Ureter (tissue), 1 donor: ENCODE data around the gene TP53BP1. TPM values are rescaled to one million over a fixed set of nuclear protein-coding genes. Genes with fewer than 3 reads are reported as not detected.
A peak's percentile ranks its signal among the peaks of the same experiment; 100 is the strongest.
"Not testable (repeated sequence)": the region's sequence is repeated elsewhere in the genome, so short reads cannot be mapped to it uniquely, and the experiment has no call there.

Source experiments
- DNase-seq: peaks from one replicate; pipeline ENCODE4 v3.0.0-alpha.2; 2020; ENCODE audit warnings: low spot score
- total RNA-seq: library from RNA; stranded (reverse); gene quantifications from one replicate; pipeline ENCODE4 v1.2.4, GENCODE V29; 2023
- donor health status: DM: yes; HTN: yes; CAD: no.

The TP53BP1 gene, protein sequence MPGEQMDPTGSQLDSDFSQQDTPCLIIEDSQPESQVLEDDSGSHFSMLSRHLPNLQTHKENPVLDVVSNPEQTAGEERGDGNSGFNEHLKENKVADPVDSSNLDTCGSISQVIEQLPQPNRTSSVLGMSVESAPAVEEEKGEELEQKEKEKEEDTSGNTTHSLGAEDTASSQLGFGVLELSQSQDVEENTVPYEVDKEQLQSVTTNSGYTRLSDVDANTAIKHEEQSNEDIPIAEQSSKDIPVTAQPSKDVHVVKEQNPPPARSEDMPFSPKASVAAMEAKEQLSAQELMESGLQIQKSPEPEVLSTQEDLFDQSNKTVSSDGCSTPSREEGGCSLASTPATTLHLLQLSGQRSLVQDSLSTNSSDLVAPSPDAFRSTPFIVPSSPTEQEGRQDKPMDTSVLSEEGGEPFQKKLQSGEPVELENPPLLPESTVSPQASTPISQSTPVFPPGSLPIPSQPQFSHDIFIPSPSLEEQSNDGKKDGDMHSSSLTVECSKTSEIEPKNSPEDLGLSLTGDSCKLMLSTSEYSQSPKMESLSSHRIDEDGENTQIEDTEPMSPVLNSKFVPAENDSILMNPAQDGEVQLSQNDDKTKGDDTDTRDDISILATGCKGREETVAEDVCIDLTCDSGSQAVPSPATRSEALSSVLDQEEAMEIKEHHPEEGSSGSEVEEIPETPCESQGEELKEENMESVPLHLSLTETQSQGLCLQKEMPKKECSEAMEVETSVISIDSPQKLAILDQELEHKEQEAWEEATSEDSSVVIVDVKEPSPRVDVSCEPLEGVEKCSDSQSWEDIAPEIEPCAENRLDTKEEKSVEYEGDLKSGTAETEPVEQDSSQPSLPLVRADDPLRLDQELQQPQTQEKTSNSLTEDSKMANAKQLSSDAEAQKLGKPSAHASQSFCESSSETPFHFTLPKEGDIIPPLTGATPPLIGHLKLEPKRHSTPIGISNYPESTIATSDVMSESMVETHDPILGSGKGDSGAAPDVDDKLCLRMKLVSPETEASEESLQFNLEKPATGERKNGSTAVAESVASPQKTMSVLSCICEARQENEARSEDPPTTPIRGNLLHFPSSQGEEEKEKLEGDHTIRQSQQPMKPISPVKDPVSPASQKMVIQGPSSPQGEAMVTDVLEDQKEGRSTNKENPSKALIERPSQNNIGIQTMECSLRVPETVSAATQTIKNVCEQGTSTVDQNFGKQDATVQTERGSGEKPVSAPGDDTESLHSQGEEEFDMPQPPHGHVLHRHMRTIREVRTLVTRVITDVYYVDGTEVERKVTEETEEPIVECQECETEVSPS (N-terminal part only)
- total RNA-seq, result 73.0 TPM

DNA sequence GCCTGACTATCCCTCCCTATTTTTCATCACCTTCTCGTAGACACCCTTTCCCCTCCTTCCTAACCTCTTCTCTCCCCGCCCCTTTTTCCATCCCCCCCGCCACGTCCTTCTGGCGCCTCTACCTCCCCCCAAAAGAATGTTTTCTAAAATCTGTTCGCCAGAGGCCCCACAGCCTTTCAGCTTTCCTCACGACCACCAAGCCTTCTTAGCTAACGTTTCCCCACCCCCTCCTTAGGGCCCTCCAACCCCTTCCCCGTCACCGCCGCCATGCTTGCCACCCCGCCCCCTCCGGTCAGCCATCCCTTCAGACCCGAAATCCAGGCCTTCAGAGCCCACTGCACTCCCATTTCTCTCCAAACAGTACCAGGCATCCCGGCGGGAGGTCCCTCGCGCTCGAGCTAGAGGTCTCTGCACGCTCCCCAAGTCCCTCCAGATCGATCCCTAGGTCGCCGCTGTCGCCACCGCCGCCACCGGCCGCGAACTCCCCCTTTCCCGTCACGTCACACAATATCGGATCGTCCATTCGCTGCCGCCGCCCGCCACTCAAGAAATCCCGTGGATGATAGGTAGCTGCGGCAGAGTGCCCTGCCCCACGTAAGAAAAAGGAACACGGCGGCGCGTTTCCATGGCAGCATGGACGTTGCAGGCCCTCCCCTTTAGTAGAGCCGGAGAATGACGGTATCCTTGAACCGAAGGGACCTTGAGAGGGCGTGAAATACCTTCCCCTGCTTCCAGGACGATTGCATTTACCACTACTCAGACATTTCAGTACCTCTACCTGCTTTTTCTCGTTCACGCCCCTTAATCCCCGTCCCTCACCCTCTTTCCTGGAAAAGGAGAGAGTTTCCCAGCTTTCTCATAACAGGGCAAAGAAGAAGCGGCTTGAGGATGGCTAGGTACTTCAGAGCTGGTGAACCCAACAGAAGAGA is at the start of gene TP53BP1:
TP53BP1 (minus strand) TSS at position 484 of the 929 bp plus-strand sequence; CDS start at position 371, 113 bp downstream.
- DNase-seq, result peak; percentile 96

DNA sequence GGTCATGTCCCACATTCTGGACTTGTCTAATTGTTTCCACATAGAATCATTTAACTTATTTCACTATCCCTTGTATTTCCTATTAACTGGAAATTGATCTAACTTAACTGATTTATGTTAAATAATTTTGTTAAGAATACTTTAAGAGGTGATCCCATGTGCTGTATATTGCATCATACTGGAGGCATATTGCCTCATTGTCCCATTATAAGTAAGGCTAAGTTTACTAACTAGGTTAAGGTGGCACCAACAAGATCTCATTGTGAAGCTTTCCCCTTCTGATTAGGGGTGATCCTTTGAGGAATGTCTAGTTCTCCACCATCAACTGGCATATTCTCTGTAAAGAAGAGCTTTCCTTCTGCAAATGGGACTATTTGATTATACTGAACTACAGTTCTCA is 48.8 kb upstream of the TP53BP1 start:
- no peak for DNase-seq

DNA sequence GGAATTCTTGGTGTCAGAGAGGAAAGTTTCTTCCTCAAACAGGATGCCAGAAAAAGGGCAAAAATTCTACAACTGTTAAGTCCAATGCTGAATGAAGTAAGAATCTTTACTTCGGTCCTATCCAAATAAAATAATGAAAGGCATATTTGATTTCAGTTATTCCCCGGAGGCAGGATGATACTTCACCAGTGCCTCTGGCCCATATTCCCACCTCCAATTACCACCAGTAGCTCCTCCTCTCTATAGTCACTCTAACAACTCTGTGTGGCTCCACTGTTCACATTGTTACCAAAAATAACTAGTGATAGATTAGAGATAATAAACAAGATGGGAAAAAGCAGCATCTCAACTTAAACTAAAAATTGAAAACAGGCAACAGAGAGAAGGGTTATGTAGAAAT is 45.1 kb upstream of the TP53BP1 start:
- DNase-seq, result no peak

DNA sequence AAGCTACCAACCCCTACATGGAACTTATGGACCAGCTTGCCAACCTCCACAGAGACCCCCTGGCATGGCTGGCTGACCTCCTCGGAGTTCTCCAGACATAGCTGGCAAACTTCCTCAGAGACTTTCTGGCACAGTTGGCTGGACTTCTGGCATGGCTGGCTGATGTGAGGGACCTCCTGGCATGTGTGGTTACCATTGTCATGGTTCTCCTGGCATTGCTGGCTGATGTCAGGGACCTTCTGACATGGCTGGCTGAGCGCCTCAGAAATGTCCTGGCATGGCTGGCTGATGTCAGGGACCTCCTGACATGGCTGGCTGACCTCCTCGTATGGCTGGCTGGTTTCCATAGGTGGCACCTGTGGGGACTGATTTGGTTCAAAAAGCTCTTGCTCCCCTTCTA is 41.9 kb upstream of the TP53BP1 start:
- DNase-seq, result no peak

DNA sequence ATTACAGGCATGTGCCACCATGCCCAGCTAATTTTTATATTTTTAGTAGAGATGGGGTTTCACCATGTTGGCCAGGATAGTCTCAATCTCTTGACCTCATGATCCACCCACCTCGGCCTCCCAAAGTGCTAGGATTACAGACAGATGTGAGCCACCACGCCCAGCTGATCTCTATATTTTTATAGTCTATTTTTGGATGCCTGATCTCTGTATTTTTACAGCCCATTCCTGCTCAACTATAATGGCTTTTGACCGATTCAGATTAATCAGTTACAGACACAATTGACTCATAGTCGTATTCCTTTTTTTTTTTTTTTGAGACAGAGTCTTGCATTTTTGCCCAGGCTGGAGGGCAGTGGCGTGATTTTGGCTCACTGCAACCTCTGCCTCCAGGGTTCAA is 39.9 kb upstream of the TP53BP1 start:
- not testable (repeated sequence) for DNase-seq

DNA sequence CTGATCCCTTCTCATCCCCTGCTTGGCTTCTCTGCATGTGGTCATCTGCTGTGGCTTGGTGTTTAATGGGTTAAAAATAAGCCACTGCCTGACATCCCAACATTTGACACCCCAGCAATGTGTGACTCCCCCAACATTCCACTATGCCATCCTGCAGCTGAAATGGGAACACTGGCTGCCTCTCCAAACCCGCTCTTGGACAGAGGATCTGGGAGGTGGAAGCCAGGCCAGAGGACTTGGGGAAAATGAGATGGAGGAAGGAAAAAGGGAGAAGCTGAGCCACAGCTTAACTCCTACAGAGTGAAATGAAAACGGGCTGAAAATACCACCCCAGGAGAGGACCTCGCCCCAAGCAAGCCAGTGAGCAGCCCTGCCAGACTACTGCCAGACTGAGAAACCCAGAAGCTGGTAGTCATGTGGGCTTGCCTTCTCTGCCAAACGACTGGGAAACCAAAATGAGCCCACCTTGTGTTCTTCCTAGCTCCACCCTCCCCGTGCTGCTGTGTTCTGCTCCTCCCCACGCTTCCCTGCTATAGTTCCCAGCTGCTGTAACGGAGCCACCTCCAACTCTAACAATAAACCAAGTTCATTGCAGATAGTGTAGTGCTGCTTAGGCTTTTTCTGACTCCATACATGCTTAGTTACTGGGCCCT is 38.2 kb upstream of the TP53BP1 start:
- no peak for DNase-seq

- DNase-seq, result no peak
Observed at GRCh38 chr15:43529587-43530345, 36.8 kb upstream of the TP53BP1 start.

GRCh38 chr15:43529141-43529540 is 36.2 kb upstream of the TP53BP1 start:
- no peak for DNase-seq

- no peak for DNase-seq
Observed at GRCh38 chr15:43528542-43529007, 35.6 kb upstream of the TP53BP1 start.

DNA sequence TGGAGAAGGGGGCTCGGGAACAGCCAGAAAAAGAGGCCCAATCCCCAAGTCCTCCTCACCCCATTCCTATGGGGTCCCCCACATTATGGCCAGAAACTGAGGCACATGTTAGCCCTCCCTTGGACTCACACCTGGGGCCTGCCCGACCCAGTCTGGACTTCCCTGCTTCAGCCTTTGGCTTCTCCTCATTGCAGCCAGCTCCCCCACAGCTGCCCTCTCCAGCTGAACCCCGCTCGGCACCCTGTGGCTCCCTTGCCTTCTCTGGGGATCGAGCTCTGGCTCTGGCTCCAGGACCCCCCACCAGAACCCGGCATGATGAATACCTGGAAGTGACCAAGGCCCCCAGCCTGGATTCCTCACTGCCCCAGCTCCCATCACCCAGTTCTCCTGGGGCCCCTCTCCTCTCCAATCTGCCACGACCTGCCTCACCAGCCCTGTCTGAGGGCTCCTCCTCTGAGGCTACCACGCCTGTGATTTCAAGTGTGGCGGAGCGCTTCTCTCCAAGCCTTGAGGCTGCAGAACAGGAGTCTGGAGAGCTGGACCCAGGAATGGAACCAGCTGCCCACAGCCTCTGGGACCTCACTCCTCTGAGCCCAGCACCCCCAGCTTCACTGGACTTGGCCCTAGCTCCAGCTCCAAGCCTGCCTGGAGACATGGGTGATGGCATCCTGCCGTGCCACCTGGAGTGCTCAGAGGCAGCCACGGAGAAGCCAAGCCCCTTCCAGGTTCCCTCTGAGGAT is 35.0 kb upstream of the TP53BP1 start:
- DNase-seq, result no peak

DNA sequence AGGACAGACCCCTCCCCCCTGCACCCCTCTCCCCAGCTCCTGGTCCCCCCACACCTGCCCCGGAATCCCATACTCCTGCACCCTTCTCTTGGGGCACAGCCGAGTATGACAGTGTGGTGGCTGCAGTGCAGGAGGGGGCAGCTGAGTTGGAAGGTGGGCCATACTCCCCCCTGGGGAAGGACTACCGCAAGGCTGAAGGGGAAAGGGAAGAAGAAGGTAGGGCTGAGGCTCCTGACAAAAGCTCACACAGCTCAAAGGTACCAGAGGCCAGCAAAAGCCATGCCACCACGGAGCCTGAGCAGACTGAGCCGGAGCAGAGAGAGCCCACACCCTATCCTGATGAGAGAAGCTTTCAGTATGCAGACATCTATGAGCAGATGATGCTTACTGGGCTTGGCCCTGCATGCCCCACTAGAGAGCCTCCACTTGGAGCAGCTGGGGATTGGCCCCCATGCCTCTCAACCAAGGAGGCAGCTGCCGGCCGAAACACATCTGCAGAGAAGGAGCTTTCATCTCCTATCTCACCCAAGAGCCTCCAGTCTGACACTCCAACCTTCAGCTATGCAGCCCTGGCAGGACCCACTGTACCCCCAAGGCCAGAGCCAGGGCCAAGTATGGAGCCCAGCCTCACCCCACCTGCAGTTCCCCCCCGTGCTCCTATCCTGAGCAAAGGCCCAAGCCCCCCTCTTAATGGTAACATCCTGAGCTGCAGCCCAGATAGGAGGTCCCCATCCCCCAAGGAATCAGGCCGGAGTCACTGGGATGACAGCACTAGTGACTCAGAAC is 34.3 kb upstream of the TP53BP1 start:
- DNase-seq, result no peak

DNA sequence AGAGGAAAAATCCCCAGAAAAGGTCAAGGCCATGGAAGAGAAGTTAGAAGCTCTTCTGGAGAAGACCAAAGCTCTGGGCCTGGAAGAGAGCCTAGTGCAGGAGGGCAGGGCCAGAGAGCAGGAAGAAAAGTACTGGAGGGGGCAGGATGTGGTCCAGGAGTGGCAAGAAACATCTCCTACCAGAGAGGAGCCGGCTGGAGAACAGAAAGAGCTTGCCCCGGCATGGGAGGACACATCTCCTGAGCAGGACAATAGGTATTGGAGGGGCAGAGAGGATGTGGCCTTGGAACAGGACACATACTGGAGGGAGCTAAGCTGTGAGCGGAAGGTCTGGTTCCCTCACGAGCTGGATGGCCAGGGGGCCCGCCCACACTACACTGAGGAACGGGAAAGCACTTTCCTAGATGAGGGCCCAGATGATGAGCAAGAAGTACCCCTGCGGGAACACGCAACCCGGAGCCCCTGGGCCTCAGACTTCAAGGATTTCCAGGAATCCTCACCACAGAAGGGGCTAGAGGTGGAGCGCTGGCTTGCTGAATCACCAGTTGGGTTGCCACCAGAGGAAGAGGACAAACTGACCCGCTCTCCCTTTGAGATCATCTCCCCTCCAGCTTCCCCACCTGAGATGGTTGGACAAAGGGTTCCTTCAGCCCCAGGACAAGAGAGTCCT is 33.4 kb upstream of the TP53BP1 start:
- DNase-seq, result no peak

DNA sequence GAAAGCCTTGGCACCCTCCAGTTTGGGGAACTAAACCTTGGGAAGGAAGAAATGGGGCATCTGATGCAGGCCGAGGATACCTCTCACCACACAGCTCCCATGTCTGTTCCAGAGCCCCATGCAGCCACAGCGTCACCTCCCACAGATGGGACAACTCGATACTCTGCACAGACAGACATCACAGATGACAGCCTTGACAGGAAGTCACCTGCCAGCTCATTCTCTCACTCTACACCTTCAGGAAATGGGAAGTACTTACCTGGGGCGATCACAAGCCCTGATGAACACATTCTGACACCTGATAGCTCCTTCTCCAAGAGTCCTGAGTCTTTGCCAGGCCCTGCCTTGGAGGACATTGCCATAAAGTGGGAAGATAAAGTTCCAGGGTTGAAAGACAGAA is 32.2 kb upstream of the TP53BP1 start:
- DNase-seq, result no peak

GRCh38 chr15:43524254-43524845 is 31.4 kb upstream of the TP53BP1 start:
- no peak for DNase-seq

DNA sequence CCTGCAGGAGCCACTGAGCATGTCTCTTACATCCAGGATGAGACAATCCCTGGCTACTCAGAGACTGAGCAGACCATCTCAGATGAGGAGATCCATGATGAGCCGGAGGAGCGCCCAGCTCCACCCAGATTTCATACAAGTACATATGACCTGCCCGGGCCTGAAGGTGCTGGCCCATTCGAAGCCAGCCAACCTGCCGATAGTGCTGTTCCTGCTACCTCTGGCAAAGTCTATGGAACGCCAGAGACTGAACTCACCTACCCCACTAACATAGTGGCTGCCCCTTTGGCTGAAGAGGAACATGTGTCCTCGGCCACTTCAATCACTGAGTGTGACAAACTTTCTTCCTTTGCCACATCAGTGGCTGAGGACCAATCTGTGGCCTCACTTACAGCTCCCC is 30.7 kb upstream of the TP53BP1 start:
- DNase-seq, result no peak

DNA sequence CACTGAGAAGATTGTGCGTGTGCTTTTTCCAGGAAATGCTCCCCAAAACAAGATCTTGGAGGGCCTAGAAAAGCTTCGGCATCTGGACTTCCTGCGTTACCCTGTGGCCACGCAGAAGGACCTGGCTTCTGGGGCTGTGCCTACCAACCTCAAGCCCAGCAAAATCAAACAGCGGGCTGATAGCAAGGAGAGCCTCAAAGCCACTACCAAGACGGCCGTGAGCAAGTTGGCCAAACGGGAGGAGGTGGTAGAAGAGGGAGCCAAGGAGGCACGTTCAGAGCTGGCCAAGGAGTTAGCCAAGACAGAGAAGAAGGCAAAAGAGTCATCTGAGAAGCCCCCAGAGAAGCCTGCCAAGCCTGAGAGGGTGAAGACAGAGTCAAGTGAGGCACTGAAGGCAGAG is 29.3 kb upstream of the TP53BP1 start:
- DNase-seq, result no peak

DNA sequence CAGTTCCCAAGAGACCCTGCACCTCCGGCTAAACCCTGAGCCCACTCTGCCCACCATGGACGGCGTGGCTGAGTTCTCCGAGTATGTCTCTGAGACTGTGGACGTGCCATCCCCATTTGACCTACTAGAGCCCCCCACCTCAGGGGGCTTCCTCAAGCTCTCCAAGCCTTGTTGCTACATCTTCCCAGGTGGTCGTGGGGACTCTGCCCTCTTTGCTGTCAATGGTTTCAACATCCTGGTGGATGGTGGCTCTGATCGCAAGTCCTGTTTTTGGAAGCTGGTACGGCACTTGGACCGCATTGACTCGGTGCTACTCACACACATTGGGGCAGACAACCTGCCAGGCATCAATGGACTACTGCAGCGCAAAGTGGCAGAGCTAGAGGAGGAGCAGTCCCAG is 28.5 kb upstream of the TP53BP1 start:
- DNase-seq, result no peak
